Activated CD4-positive, alpha-beta T cell treated with anti-CD3 and anti-CD28 coated beads, Interleukin-2, Interleukin-6, amounts not matched to agents 100 ng/mL and 50 ng/mL, durations not matched to agents 16 hours and 8 hours (primary cell): Measurements from ENCODE around the gene PLAC1.

Source experiments
- DNase-seq: peaks from one replicate; pipeline ENCODE4 v3.0.0-alpha.2; 2020

PLAC1 gene

DNA sequence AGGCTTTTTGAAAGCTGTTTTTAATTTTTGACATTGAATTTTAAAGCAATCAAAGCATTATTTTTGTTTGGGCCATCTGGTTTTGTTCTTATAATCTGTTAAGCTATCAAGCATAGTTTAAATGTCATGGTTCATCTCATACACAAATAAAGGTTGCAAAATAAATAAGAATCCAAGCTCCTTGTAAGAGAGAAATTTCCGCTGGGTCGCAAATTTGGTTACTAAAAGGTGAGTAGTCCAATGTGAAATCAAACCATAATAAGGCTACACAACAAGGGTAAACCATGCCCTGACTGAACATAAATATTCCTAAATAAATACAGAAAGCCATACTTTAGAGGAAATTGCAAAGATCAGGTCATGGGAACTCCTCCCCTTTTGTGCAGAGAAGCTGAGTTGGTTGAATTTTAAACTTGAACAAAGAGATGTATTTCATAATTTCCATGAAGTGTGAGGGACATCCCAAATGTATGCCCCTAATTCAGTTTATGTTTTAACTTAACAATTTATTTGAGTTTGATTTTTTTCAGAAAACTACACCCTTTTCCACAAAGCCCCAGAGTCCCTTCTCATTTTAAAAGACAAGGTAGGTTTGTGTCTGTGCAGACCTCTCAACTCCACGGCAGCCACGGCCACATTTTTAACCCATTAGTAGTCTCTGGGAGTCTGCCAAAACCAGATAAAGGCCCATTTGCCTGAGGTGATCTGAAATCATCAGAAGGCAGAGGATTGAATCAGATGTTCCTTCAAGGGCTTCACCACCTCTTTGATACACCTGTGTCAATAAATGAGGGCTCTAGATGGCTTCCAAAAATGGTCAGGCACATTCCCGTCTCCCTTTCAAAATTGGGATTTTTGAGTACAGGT is 85.2 kb downstream of the PLAC1 start:
- no peak for DNase-seq

DNA sequence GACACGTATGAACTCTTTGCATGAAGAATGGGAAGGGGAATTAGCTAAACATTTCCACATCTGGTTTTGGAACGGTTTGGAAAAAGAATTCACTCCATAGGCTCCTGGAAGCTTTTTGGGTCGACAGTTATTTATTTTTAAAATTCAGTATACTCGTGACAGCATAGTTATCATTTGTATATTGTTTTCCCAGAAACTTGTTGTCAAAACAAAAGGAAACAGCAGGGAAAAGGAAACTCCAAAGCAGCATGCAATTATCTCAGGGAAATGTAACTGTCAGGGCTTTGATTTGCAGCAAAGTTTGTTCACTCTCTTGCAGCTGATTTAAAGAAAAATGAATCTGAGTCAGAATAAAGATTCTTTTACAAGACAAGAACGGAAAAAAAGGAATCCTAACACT is 86.5 kb downstream of the PLAC1 start:
- DNase-seq = no peak

DNA sequence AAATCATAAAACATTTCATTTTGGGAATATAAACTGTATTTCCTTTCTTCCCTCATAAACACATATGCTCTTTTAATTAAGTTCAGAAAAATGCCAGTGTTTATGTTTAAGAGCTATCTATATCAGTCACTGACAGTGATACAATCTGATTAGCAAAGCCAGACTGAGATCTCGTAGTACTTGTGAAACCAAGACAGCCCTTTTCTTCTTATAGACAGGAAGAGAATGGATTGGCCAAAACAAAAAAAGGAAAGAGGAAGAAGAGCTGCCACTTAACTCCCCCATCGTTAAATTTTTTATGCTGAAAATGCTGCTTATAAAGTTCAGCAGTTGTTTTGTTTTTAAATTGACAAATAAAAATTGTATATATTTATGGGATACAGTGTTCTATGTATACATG is 87.4 kb downstream of the PLAC1 start:
- DNase-seq = peak; percentile 7

DNA sequence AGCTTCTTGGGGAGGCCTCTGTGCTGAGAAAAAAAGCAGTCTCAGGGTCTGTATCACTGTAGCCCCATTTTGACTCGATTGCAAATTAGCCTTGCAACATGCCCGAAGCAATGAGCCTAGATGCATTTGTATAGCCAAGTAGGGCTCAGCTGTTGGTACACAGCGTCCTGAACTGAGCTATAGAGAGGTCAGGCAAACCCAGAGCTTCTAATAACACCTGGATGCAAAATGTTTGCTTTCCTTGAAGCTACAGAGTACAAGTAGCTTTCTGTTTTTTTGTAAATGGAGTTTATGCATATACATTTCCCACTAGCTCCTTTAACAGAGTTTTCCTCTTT is 87.8 kb downstream of the PLAC1 start:
- no peak for DNase-seq

DNA sequence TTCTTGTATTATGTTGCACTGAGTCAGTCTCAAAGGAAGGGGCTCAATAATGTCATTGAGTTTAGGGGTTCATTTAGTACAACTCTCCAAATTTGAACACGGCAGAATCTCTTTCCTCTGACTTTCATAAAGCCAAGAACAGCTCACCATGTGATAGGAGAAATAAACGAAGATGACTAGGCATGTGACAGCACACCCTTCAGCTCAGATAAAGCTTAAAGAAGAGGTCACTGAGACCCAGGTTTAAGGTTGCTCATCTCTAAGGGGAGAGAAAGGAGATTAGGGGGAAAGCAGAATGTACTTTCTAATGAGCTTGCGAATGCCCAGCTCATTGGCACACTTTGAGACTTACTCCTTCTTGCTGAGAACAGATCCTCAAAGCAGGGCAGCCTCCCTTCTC is 89.0 kb downstream of the PLAC1 start:
- DNase-seq = no peak

DNA sequence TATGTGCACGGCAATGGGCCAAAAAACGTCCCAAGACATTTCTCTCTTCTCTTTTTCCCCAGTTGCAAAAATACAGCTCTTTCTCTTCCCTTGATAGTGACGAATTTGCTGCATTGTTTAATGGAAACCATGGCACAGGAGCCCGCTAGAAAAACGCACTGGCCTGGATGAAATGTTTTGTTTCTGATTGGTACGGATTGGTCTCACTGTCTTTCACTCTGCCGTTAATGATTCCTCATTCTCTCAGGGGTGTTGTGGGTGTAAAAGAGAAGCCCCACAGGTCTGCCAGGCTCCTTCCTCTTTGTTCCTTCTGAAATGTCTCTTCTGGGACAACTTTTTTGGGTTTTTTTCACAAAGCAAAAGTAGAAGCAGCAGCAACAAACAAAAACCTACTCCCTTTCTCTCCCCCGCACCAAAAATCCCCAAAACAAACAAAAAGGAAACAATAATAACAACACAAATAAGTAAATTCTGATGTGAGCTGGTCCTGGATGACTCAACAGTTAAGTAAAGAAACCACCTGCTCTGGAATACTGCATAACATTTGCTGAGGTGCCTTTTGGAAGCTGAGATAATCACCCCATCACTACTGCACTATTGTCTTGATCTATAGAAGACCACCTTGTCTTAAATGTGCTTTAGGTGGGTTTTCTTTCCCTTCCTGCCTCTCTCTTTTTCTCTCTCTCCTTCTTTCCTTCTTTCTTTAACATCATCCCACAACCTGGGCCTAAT is 89.8 kb downstream of the PLAC1 start:
- DNase-seq = no peak

DNA sequence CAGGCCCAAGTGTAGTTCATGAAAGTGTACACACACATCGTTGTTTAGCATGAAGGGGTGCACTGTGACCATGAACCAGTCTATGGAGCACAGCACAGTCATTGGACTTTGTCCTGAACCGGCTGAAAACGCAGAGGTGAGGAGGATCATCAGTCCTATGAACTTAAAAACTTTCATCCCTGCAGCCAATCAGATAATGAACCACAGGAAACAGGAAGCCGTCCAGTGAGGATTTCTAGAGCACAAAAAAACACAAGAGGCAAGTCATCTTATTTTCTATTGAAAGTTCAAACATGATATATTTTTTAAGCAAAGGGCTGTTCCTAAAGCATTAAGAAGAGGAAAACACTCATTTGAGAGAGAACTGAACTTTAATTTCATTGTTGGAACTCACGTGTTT is 91.8 kb downstream of the PLAC1 start:
- no peak for DNase-seq

DNA sequence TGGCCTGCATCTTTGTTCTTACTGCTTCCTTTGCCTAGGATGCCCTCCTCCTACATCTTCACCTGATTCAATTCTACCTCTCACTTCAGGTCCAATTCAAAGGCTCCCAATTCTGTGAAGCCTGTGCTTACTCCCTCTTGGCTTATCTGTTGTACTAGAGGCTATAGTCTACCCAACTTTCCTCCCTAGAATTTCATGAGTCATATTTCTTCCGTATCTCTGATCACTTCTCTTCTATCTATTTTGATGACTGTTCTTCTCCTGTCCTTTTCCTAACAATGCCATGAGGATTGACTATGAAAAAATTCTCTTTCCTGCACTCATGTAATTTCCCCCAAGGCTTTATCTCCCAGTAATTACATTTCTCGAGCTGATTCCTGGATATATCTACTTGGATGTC is 96.3 kb downstream of the PLAC1 start:
- DNase-seq = no peak

DNA sequence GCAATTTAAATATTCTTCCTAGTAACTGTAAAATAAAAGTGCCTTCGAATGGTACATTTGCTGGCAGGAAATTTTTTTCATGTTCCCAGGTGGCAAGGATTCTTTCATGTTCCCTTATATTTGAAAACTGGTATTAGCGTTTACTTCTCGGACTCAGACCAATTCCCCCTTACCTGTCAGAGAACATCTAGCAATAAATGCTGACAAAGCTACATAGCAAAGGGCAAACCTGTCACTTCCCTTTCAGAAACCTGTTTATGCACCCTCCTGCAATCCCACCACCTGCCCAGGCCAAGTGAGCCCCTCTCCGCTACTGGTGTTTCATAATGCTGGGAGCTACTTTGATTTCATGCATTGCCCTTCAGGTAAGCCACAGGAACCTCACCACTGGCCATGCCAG is 100.1 kb downstream of the PLAC1 start:
- DNase-seq = no peak

DNA sequence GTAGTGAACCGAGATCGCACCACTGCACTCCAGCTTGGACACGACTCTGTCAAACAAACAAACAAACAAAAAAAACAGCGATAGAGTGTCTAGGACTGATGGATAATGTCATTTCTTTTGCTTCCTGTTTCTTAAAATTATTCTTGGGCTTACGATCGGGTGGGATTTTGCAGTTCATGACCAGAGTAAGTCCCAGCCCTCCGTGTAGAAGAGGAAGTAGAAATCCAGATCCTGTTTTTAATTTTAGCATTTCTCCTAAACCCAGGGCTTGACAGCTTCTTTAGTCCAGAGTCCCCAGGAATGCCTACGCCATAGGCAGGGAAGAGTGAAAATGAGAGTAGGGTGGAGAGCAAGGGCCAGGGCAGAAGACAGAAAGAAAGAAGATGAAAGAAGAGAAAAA is 104.0 kb downstream of the PLAC1 start:
- no peak for DNase-seq

DNA sequence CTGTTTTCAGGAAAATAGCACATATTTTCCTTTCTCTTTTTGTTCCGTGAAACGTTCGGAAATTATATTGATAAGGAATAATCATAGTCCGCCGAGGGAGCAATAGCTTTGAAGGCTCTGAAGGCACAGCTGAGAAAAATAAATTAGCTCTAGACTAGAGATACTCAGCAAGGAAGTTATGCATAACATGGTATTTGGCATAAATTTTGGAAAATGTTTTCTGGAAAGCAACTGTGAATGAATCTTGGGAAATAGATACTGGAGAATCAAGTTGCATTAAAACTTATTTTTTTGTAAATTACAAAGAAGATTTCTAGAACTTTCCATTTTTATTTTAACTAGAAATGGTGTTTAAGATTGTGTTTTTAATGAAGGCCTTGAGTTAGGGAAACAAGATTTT is 105.9 kb downstream of the PLAC1 start:
- no peak for DNase-seq

DNA sequence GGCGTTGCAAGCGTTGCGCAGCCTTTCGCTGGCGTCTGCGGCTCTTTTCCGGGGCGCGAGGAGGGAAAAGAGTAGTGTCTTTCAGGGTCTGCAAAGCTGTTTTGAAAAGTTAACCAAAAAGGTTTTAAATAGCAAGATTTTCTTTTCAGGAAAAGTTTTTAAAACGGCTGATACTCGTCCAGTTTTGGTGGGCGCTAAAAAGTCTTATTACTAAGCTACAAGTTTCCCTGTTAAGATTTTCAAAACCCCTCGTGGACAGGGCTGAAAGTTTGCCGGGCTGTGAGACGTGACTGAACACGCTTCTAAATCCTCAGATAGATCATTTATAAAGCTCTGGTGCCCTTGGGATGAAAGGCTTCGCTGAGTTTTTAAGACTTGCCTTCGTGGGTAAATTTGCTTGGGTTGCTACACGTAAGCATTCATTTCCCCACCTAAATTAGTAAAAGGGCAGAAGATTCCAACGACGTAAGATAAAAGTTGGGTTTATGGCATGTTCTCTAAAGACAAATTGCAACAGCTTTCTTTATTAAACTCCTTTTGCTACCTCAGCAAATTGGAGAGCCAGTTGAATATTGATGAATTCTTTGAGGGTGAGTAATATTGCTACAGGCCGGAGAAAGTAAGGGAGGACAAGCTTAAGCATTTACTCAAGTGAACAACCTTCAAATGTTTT is 106.8 kb downstream of the PLAC1 start:
- no peak for DNase-seq

DNA sequence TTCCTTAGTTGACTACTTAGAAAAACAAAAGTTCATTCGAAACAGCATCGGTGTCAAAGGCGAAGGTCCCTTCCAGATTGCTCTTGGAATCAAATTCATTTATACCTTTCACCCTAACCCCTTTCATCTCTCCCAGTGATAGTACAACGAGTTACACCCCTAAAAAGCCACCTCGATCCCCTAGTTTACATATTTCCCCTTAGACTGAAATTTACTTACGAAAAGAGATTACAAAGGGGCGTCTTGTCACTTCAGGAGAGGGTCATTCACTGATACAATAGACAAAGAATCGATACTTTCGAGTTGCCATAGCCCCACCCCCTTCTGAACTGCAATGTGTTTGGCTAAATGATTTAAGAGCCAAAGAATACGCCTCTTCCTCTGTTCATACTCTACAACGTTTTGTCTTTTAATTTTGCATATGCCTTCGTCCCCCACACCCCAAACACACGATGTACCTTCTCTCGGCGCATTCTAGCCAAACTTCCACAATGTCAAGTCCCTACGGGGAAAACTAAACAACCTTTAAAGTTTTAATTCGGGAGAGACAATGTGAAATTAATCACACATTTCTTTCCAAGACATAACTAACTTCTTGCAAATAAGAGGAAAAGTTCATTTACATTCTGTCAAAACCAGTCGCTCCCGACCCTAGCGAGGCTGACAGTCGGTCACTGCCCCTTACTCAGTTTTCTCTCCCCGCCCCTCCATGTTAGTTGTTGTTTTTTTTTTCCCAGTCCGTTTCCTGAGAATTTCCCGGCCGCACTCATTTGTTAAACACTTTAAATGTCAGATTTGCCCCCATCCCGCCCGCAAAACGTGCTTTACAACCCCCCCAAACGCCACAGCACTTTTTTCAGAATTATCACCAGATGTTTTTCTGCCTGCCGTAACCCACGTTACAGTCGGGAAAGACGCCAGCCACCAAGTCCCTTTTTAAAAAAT is 109.7 kb downstream of the PLAC1 start:
- DNase-seq = peak; percentile 43

DNA sequence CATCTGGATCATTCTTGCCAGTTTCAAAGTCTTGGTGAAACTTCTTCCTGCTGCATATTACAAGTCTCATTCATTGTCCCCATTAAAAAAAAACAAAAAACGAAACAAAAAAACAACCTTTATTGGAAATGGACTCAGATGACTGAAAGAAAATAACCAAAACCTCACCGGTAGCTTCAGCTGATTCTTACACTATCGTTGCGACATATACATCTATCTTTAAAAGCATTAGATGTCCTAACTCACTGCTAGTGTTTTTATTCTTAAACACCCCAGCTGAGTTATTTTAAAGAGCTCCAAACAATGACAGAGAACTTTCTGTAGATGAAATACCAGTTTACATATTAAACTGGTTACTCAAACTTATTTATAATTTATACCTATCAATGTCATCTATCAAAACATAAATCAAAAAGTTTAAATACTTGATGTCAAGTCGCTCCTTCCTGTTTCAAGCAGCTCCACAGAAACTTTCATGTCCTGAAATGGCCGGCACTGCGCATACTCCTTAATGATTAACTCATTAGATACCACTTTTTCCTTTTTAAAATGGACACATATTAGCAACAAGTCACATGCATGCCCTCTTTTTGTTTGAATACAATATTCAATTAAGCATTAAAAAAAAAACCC is 111.1 kb downstream of the PLAC1 start:
- no peak for DNase-seq

DNA sequence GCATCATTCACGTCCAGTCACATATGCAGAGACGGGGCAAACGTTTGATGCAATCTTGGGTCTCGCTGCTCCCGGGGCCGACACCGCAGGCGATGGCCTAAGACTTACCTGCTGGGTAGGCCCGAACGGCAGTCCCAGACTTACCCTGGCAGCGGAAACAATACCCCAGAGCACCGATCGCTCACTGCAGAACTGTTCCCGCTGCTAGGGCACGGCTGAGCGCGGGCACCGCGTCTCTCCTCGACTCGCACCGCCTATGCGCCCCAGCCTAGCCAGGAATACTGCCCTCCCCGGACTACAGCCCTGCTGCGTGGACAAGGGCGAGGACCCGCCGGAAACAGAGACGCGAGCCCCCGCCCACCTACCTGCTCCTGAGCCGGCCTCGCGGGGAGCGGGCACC is 112.1 kb downstream of the PLAC1 start:
- no peak for DNase-seq

DNA sequence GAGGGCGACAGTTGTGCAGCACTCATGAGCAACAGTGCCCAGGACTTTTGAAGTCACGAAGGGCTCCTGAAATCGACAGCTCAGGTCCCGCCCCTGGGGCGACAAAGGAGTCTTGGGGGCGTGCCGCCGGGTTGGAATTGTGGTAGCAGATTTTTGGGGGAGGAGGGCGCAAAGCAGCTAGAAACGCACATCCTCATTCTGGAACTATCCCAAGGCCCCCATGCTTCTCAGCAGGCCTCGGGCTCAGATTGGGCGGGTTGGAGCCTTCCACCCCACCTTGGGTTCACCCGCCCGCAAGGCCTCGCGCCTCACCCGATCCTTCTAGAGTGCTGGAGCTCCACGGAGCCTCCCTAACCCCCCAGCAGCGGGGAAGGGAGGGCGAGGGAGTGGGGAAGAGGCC is 112.8 kb downstream of the PLAC1 start:
- DNase-seq = no peak

DNA sequence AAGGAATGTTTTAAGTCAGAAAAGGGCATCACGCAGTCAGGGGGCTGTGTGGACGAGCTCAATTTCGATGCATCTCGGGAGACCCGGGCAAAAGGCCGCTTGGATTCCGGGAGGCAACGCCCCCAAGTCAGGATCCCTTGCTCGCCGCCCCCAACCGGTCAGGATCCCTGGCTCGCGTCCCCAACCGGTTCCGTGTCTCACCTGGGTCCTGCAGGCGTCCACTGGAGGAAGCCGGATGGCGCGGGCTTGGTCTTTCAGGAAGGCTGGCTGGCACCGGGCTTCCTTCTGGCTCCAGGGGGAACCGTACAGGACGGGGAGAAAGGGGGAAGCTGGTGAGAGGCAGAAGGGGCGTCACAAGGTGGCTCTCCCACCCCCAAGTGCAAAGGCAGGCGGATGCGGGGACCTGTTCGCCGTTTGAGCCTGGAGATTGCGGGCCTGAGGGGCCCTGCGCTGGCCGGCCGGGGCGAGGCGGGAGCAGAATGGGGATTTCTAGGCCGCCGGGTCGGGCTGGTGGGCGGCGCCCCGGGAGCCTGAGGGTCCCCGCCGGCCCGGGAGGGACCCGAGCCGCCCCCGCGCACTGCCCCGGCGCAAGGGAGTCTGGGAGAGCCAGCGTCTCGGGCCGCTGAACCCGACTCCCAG is 113.6 kb downstream of the PLAC1 start:
- DNase-seq = no peak

DNA sequence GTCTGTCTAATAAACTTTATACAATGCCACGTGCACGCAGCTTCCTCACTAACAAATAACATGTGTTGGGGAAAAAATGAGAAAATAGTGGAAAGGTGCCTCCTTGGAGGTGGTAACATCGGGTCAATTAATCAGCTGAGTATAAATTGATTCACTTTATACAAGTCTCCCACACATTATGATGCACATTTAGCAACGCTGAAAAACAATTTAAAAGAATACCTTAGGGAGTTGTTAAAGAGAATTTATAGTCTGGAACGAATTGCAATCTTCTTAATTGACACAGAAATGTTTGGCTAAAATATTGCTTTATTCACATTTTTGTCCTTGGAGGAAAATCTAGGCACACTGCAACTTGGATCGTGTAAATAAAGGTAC is 114.1 kb downstream of the PLAC1 start:
- DNase-seq = no peak

DNA sequence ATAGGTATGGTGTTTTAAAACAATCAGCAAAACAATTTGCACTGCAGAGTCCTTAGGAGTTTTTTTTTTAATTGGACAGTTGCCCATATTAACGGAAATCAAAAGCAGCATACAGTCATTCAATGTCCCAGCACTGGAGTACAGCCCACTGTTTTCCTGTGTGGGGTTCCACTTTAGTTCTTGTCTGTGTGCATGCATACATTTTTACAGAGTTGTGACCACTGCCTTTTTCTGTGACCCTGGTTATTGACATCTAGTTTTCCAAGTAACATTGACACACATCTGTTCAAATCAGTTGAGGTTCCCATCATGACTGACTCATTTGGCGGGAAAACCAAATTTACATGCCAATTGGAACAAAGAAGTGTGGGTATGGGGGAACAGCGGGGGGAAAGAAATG is 115.0 kb downstream of the PLAC1 start:
- no peak for DNase-seq

DNA sequence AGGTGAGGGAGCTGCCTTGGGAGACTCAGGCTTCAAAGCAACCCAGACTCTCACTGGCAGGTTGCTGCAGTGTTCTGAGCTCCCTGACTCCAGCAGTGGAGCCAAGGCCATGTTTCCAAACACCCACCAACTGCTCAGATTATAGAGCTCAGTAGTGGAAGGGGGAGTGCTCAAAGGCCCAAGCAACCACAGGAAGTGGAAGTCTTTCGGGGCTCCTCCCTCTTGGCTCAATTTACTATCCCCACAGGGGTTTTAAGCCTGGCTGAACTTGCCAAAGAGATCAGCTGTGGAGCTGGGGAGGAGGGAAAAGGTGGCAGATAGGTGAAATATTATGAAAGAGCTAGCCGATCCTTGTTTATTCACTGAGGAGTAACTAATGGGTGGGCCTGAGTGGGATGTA is 115.8 kb downstream of the PLAC1 start:
- DNase-seq = no peak

DNA sequence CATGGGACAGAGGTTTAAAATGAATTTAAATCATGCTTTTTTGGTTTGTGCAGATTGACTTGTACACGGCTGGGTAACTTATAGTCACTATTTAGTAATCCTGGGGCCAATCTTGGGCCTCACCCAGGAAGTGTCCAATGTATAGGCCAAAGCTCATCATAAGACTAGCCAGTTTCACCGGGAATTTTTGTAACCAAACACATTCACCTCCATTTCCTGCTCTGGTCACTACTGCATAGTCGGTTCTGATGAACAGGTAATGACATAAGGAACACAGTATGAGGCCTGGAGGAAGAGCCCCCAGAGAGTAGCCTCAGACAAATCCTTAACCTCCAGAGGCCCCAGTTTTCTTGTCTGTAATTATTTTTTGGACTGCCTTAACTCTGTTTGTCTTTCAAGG is 116.4 kb downstream of the PLAC1 start:
- DNase-seq = no peak

DNA sequence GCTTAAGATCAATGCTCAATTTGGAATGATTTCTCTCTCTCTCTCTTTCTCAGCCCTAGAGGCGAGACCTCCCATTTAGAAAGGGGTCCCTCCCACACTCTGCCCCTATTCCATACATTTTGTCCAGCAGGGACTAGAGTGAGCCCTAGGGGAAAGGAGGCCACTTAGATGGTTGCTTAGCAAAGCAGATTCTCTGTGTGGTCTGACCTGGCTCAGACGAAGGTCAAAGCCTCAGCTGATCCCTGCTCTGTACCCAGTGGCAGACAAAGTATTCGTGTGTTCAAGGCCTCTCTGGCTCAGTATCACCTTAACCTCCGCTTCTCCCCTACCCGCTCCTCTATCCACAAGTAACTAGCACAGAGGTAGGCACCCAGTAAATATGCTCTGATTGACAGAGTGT is 120.0 kb downstream of the PLAC1 start:
- no peak for DNase-seq
